Right ventricle myocardium inferior (tissue), 1 donor: ENCODE results near the gene DPF1. TPM values are rescaled to one million over a fixed set of nuclear protein-coding genes. Genes with fewer than 3 reads are reported as not detected.

Experiments used
- ATAC-seq: fragments of 200-7000 bp; cut with Tn5 transposase; one replicate; pipeline ENCODE4 v1.9.1; 2020; ENCODE audit warnings: mild to moderate bottlenecking, moderate library complexity
- DNase-seq: peaks from one replicate; pipeline ENCODE4 v3.0.0; 2021; ENCODE audit errors: missing footprints
- intact Hi-C: fragments of 100-400 bp; cut with DNase I; formaldehyde crosslinking; loops from one replicate; pipeline ENCODE4 v1.11.0; 2022
- total RNA-seq: library from RNA; stranded (reverse); fragmentation: NEBNext Ultra II Directional; extraction: Animal tissue kit (Norgen Biotek cat#: 25700); gene quantifications from one replicate; pipeline ENCODE4 v1.2.1, GENCODE V29; 2021
- donor health status: DM: no; HTN: yes; CAD: no; lungs with severe emphysema.

DPF1 gene
- total RNA-seq, 1 donor from 2014 or later = 0.11 TPM

GRCh38 chr19:38206928-38207327, 17.1 kb downstream of the DPF1 start:
- ATAC-seq = no peak
- DNase-seq = peak; percentile 4
- intact Hi-C loops = no loop called here

- no peak for ATAC-seq
- DNase-seq = peak; percentile 55
- intact Hi-C loops = no loop called here
Observed at GRCh38 chr19:38206006-38206745, 17.8 kb downstream of the DPF1 start.

- ATAC-seq (no peak), DNase-seq (no peak)
- intact Hi-C loops = no loop called here
Observed at GRCh38 chr19:38204728-38205127, 19.3 kb downstream of the DPF1 start.

GRCh38 chr19:38204096-38204495, 19.9 kb downstream of the DPF1 start:
- no peak for DNase-seq
- intact Hi-C loops = no loop called here
- ATAC-seq = no peak

- intact Hi-C loops = no loop called here
- DNase-seq (peak; percentile 37), ATAC-seq (no peak)
Observed at GRCh38 chr19:38203197-38203596, 20.8 kb downstream of the DPF1 start.

- peak; percentile 11 for DNase-seq
- intact Hi-C loops = no loop called here
- ATAC-seq = no peak
Observed at GRCh38 chr19:38202504-38202903, 21.5 kb downstream of the DPF1 start.

GRCh38 chr19:38201731-38202130, 22.3 kb downstream of the DPF1 start:
- no peak for ATAC-seq
- intact Hi-C loops = no loop called here
- peak; percentile 13 for DNase-seq

GRCh38 chr19:38199340-38199739, 24.7 kb downstream of the DPF1 start:
- intact Hi-C loops = no loop called here
- no peak for ATAC-seq
- DNase-seq = peak; percentile 30

- ATAC-seq (no peak), DNase-seq (peak; percentile 62)
- intact Hi-C loops = no loop called here
Observed at GRCh38 chr19:38197937-38198704, 25.9 kb downstream of the DPF1 start.

- intact Hi-C loops = no loop called here
- ATAC-seq (no peak), DNase-seq (peak; percentile 47)
Observed at GRCh38 chr19:38196948-38197656, 26.9 kb downstream of the DPF1 start.

- intact Hi-C loops = no loop called here
- no peak for ATAC-seq
Observed at GRCh38 chr19:38196245-38196837, 27.7 kb downstream of the DPF1 start.

GRCh38 chr19:38195237-38195636, 28.8 kb downstream of the DPF1 start:
- no peak for ATAC-seq

More at GRCh38 chr19:38196245-38196837, 27.7 kb downstream of the DPF1 start:
- peak; percentile 8 for DNase-seq

GRCh38 chr19:38194061-38194701, 29.8 kb downstream of the DPF1 start:
- intact Hi-C loops = no loop called here
- DNase-seq = peak; percentile 13
- ATAC-seq = no peak

More at GRCh38 chr19:38195237-38195636, 28.8 kb downstream of the DPF1 start:
- peak; percentile 16 for DNase-seq
- intact Hi-C loops = no loop called here

GRCh38 chr19:38193445-38193844, 30.6 kb downstream of the DPF1 start:
- intact Hi-C loops = no loop called here

GRCh38 chr19:38191747-38192146, 32.3 kb downstream of the DPF1 start:
- DNase-seq = peak; percentile 45
- intact Hi-C loops = no loop called here
- ATAC-seq = no peak

More at GRCh38 chr19:38193445-38193844, 30.6 kb downstream of the DPF1 start:
- no peak for ATAC-seq
- peak; percentile 60 for DNase-seq

GRCh38 chr19:38190793-38191192, 33.2 kb downstream of the DPF1 start:
- ATAC-seq (no peak), DNase-seq (peak; percentile 25)
- intact Hi-C loops = no loop called here

GRCh38 chr19:38190061-38190460, 34.0 kb downstream of the DPF1 start:
- no peak for DNase-seq
- intact Hi-C loops = no loop called here
- ATAC-seq = no peak

GRCh38 chr19:38185562-38185961, 38.5 kb downstream of the DPF1 start:
- ATAC-seq = no peak

More at GRCh38 chr19:38185562-38185961, 38.5 kb downstream of the DPF1 start:
- intact Hi-C loops = loop anchor here (2.0 kb wide), 1 partner anchor 23 kb away; no protein-coding TSS in a partner anchor
- peak; percentile 16 for DNase-seq
